Adrenal gland (tissue), 12 donors: ENCODE measurements around the gene RELN. TPM values are rescaled to one million over a fixed set of nuclear protein-coding genes. Genes with fewer than 3 reads are reported as not detected.

ENCODE experiments used
- DNase-seq, 7 donors: peaks; one replicate each; pipeline ENCODE4 v3.0.0-alpha.2; 2019 to 2020
- H3K27ac ChIP-seq, 5 donors: fragments of 200-600 bp; sonication (generic) in 4 of 5; 1 replicate in 3 of 5; 2 replicates in 2 of 5; pipeline versions ENCODE4 v1.5.1 to v1.8.0; 2016 to 2020; ENCODE audit warnings: mild to moderate bottlenecking in 1 of 5
- H3K27me3 ChIP-seq: fragments of 200-600 bp; 2 replicates; pipeline ENCODE4 v1.8.0; 2021
- H3K36me3 ChIP-seq, 2 donors: fragments of 200-600 bp; replicated peaks in 1 of 2; 1 replicate in 1 of 2; 2 replicates in 1 of 2; pipeline versions ENCODE4 v1.5.1 to v1.8.0; 2018 to 2022
- H3K4me1 ChIP-seq, 2 donors: fragments of 200-600 bp; replicated peaks in 1 of 2; 1 replicate in 1 of 2; 2 replicates in 1 of 2; pipeline versions ENCODE4 v1.5.1 to v1.8.0; 2018 to 2021
- H3K4me3 ChIP-seq, 4 donors: fragments of 200-600 bp; sonication (generic) in 3 of 4; one replicate each; pipeline ENCODE4 v1.5.1; 2016 to 2018
- H3K9me3 ChIP-seq, 3 donors: fragments of 200-600 bp; sonication (generic) in 1 of 3; replicated peaks in 1 of 3; 1 replicate in 2 of 3; 2 replicates in 1 of 3; pipeline versions ENCODE4 v1.5.1 to v1.8.0; 2016 to 2021
- POLR2A ChIP-seq, 2 donors: fragments of 450-650 bp; IDR thresholded peaks; one replicate each; pipeline ENCODE4 v1.6.1; 2017; ENCODE audit warnings: antibody characterized with exemption in 2 of 2, mild to moderate bottlenecking in 2 of 2, moderate library complexity in 1 of 2
- WGBS, 4 donors: extraction: QIAGEN DNeasy Blood & Tissue Kit in 2 of 4; methylation state at CpG; one replicate each; pipeline versions ENCODE4 v1.1.5 to v1.1.7; 2013 to 2017; 5-methylcytosine and 5-hydroxymethylcytosine counted together
- intact Hi-C, 2 donors: fragments of 100-400 bp; cut with DNase I; formaldehyde crosslinking; loops; one replicate each; pipeline versions ENCODE4 v1.14.1 to v1.15.0; 2022 to 2023
- polyA plus RNA-seq, 3 donors: library from polyadenylated mRNA; stranded (reverse); fragments of 200-250 nt in 2 of 3; fragments of 350-450 nt in 1 of 3; fragmentation: Illumina TruSeq in 1 of 3; extraction: RNeasy Lipid Tissue Mini Kit (QIAGEN cat#74804) in 1 of 3; gene quantifications; one replicate each; pipeline ENCODE4 v1.2.3, GENCODE V29; 2013 to 2014
- total RNA-seq, 9 donors: library from RNA; depleted of rRNA in 4 of 9; stranded (reverse); fragments of >200 nt in 4 of 9; fragments of 120-200 nt in 1 of 9; fragmentation: NEBNext Ultra II Directional in 1 of 9; extraction: Animal tissue kit (Norgen Biotek cat#: 25700) in 1 of 9; gene quantifications; one replicate each; pipeline versions ENCODE4 v1.1.0 to v1.2.4, GENCODE V29; 2013 to 2023
- TF ChIP-seq, protein P1 (sequence below), 6 experiments: fragments of 450-650 bp in 4 of 6; fragments of 200-600 bp in 2 of 6; sonication (generic) in 1 of 6; IDR thresholded peaks; 1 replicate in 5 of 6; 2 replicates in 1 of 6; pipeline versions ENCODE4 v1.5.1 to v1.8.0; 2016 to 2021; ENCODE audit warnings: antibody characterized with exemption in 6 of 6, mild to moderate bottlenecking in 2 of 6, moderate library complexity in 1 of 6
- donor health status: healthy with polysubstance abuse.
- donor health status: Bipolar disorder and iron deficiency.
- donor health status: DM: yes; HTN: yes; CAD: no.
- donor health status: DM: no; HTN: no; CAD: no.
- donor health status: DM: no; HTN: no; CAD: no.
- donor health status: DM: yes; HTN: yes; CAD: no.

The RELN gene
- total and polyA plus RNA-seq, 12 donors: 0.88 to 7.9 (median 2.3) TPM

DNA sequence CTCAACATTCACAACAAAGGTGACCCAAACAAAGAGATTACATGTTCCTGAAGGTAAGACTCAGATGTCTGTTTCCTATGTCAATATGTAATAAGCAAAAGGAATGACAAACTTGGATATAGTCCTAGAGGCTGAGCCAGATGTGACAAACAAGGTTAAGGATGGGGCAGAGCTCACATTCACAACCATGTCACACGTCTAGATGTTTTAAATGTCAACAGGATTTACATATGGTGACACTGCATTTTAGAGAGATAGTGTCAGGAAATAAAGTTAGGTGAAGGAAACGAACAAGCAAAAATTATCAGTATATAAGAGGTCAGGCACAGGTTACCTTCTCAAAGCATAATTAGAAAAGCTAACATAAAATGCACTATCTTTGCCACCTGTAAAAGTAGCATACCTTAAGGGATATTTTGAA lies 8.4 kb downstream of the RELN start:
- H3K36me3 ChIP-seq: no peaks in the 10 kb centered on the region
- intact Hi-C loops: no loop called here
- H3K4me3 ChIP-seq: no peak overlapping the region
- no peaks in the 10 kb centered on the region for H3K4me1 ChIP-seq
- no peak for TF ChIP-seq POLR2A (IDR thresholded peaks at IDR 0.05)
- DNase-seq: no peak
- 33 to 41% (median 37%) methylated on average over 2 of the region's 2 CpGs for WGBS, 4 donors
- no peaks in the 10 kb centered on the region for H3K27me3 ChIP-seq
- H3K9me3 ChIP-seq: no peaks in the 10 kb centered on the region
- H3K27ac ChIP-seq: no peak overlapping the region

DNA sequence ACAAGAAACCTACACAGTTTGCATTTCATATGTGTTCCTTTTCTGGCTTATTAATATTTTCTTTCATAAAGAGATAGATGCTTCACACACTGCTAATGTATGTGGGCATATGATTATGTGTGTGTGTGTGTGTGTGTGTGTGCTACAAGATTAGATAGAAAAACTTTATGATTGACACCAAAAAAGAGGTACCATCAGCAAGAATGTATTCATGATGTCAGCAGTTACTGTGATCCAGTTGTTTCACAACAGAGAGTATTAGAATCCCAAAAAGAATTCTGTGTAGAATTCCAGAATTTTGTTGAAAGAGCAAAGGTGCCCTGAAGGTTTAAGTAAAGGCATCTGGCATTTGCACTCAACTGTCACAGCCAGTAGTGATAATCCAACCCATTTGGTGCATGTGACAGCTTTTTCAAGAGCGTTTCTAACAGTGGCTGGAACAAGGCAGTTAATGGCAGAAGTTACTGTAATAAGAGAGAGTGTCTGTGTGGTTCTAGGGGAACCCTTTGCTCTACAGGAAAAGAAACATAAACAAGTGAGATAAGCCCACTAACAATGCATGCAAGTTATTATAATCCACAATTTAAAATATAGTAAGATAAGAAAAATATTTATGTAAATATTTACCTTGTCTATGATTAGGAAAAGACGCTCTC lies 16.6 kb downstream of the RELN start:
- Histone ChIP-seq H3K9me3 (no peaks in the 10 kb centered on the region), H3K27ac (no peak overlapping the region), H3K4me3 (no peak overlapping the region), H3K27me3 (no peaks in the 10 kb centered on the region), H3K36me3 (no peaks in the 10 kb centered on the region), H3K4me1 (no peaks in the 10 kb centered on the region)
- TF ChIP-seq POLR2A (IDR thresholded peaks at IDR 0.05): no peak
- TF ChIP-seq, protein P1, sequence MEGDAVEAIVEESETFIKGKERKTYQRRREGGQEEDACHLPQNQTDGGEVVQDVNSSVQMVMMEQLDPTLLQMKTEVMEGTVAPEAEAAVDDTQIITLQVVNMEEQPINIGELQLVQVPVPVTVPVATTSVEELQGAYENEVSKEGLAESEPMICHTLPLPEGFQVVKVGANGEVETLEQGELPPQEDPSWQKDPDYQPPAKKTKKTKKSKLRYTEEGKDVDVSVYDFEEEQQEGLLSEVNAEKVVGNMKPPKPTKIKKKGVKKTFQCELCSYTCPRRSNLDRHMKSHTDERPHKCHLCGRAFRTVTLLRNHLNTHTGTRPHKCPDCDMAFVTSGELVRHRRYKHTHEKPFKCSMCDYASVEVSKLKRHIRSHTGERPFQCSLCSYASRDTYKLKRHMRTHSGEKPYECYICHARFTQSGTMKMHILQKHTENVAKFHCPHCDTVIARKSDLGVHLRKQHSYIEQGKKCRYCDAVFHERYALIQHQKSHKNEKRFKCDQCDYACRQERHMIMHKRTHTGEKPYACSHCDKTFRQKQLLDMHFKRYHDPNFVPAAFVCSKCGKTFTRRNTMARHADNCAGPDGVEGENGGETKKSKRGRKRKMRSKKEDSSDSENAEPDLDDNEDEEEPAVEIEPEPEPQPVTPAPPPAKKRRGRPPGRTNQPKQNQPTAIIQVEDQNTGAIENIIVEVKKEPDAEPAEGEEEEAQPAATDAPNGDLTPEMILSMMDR (IDR thresholded peaks at IDR 0.05): no peak
- intact Hi-C loops: no loop called here
- DNase-seq: no peak
- WGBS, 4 donors: 8 to 47% (median 30%) methylated on average over 2 of the region's 2 CpGs

DNA sequence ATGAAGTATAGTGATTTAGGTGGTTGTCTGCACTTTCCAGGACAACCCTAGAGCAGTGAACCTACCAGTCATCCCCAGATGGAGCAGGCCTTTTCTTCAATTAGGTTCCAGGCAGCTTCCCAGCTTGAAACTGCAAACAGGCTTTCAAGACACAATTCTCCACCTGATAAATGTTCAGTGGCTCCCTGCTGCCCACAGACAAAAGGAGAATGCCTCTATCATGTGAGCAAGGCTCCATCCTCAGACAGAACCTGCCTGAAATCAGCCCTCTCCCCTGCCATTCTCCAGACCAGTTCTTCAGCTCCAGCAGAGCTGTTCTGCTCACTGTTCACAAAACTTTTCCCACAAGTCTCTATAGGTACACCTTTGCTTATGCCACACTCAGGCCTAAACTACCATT lies 22.1 kb downstream of the RELN start:
- Histone ChIP-seq H3K27ac (no peak overlapping the region), H3K4me3 (no peak overlapping the region), H3K27me3 (no peaks in the 10 kb centered on the region), H3K36me3 (no peaks in the 10 kb centered on the region), H3K4me1 (no peaks in the 10 kb centered on the region), H3K9me3 (no peaks in the 10 kb centered on the region)
- intact Hi-C loops: no loop called here
- no peak for DNase-seq
- no peak for TF ChIP-seq POLR2A (IDR thresholded peaks at IDR 0.05)
- TF ChIP-seq, protein P1 (IDR thresholded peaks at IDR 0.05): no peak

DNA sequence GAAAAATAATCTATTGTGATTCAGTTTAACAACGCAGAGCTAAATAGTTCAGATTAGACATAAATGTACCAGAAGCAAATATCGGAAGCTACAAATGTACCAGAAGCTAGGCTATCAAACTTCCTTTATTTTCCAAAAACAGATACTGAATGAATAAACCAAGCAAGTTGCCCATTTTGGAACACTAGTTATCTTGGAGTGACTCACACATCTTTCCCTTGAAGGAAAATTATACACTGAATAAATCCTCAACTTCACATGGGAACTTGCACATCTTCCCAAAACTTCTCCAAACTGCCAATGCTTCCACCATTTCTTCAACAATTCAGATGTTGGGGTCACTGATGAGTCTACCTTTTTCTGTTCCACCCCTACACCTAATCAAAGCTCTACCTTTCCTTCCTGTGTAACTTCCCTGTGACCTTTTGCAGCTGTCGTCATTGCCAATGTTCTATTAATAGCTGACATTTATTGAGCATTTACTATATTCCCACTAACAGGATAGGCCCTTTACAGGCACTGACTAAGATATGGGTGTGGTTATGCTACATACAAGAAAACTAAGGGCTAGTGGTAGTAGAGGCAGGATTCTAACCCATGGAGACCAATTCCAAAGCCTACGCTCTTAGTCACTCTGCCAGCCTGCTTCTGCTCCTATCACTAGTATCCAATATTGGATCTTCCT lies 22.7 kb downstream of the RELN start:
- WGBS, 4 donors: 78 to 81% (median 80%) methylated on average over 4 of the region's 4 CpGs
- DNase-seq: no peak
- no peak overlapping the region for H3K4me3 ChIP-seq
- no peak overlapping the region for H3K27ac ChIP-seq
- TF ChIP-seq, protein P1 (IDR thresholded peaks at IDR 0.05): no peak
- no peak for TF ChIP-seq POLR2A (IDR thresholded peaks at IDR 0.05)
- no peaks in the 10 kb centered on the region for H3K4me1 ChIP-seq
- no peaks in the 10 kb centered on the region for H3K36me3 ChIP-seq
- intact Hi-C loops: no loop called here
- no peaks in the 10 kb centered on the region for H3K9me3 ChIP-seq
- no peaks in the 10 kb centered on the region for H3K27me3 ChIP-seq

DNA sequence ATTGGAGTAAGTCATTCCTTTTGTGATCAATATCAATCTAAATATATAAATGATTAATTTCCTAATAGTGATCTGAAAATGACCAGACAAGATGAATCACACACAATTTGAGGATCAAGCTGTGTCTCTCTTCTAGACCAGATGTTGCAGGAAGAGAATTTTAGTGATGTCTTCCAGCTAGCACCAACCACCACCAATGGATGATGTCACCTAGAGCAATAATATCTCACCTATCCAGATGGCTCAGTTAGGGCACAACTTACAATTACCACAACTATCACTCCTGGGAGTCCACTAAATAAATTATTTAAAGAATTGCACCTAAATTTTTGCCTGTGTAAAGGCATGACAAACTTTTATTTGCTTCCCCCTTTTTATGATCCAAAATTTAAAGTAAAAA lies 25.2 kb downstream of the RELN start:
- TF ChIP-seq, protein P1 (IDR thresholded peaks at IDR 0.05): no peak
- no peak for TF ChIP-seq POLR2A (IDR thresholded peaks at IDR 0.05)
- intact Hi-C loops: no loop called here
- H3K4me1 ChIP-seq: no peaks in the 10 kb centered on the region
- H3K27ac ChIP-seq: no peak overlapping the region
- no peaks in the 10 kb centered on the region for H3K27me3 ChIP-seq
- no peaks in the 10 kb centered on the region for H3K36me3 ChIP-seq
- DNase-seq: no peak
- no peaks in the 10 kb centered on the region for H3K9me3 ChIP-seq
- H3K4me3 ChIP-seq: no peak overlapping the region
